SK-N-MC (cell line): ENCODE data around the gene NR1H3.

Experiments used
- EZH2 ChIP-seq: fragments of 200-600 bp; sonication (generic); IDR thresholded peaks from one replicate; pipeline ENCODE4 v1.6.1; 2017; ENCODE audit warnings: antibody characterized with exemption
- POLR2AphosphoS5 ChIP-seq: IDR thresholded peaks from 2 replicates; pipeline ENCODE4 v1.6.1; 2012; ENCODE audit warnings: mild to moderate bottlenecking, low read depth, low read length, borderline replicate concordance

GRCh38 chr11:47314992-47315391, 57.2 kb downstream of the NR1H3 start:
- TF ChIP-seq POLR2AphosphoS5 (no peak), EZH2 (no peak)
